Measurements from ENCODE around the gene MICU1.

The MICU1 gene

GRCh38 chr10:72663971-72664370 lies 38.1 kb upstream of the MICU1 start:
- no peak for TF ChIP-seq CTCF (conservative IDR thresholded peaks at IDR 0.05; ENCODE audit: low read depth, low read length)
- Histone ChIP-seq H4K20me1 (ENCODE audit: insufficient read depth) (no peaks in the 10 kb centered on the region), H2AFZ (ENCODE audit: low read depth) (no peak overlapping the region)

GRCh38 chr10:72661431-72661830 lies 35.6 kb upstream of the MICU1 start:
- Histone ChIP-seq H3K9ac (no peak overlapping the region), H3K27ac (no peak overlapping the region), H3K79me2 (ENCODE audit: insufficient read depth, low read depth) (no peaks in the 10 kb centered on the region), H4K20me1 (ENCODE audit: insufficient read depth) (no peaks in the 10 kb centered on the region), H3K36me3 (ENCODE audit: insufficient read depth) (no peaks in the 10 kb centered on the region), H3K4me2 (no peak overlapping the region), H3K4me1 (ENCODE audit: low read depth, poor library complexity, severe bottlenecking) (no peaks in the 10 kb centered on the region), H3K4me3 (IDR thresholded peaks at IDR 0.05; ENCODE audit: insufficient read depth, low read depth, low read length) (no peak overlapping the region), H3K27me3 (ENCODE audit: insufficient read depth, low read depth) (no peaks in the 10 kb centered on the region), H2AFZ (ENCODE audit: low read depth) (no peak overlapping the region)
- TF ChIP-seq CTCF (conservative IDR thresholded peaks at IDR 0.05; ENCODE audit: low read depth, low read length), result no peak

More at GRCh38 chr10:72663971-72664370, 38.1 kb upstream of the MICU1 start:
- Histone ChIP-seq H3K4me2 (no peak overlapping the region), H3K9ac (no peak overlapping the region), H3K4me1 (ENCODE audit: low read depth, poor library complexity, severe bottlenecking) (no peaks in the 10 kb centered on the region), H3K36me3 (ENCODE audit: insufficient read depth) (no peaks in the 10 kb centered on the region), H3K79me2 (ENCODE audit: insufficient read depth, low read depth) (no peaks in the 10 kb centered on the region), H3K27me3 (ENCODE audit: insufficient read depth, low read depth) (no peaks in the 10 kb centered on the region), H3K27ac (no peak overlapping the region), H3K4me3 (IDR thresholded peaks at IDR 0.05; ENCODE audit: insufficient read depth, low read depth, low read length) (no peak overlapping the region)

GRCh38 chr10:72660220-72660619 lies 34.3 kb upstream of the MICU1 start:
- H3K27ac ChIP-seq, result no peak overlapping the region
- no peak overlapping the region for H3K4me2 ChIP-seq
- no peak for TF ChIP-seq CTCF (conservative IDR thresholded peaks at IDR 0.05; ENCODE audit: low read depth, low read length)
- no peaks in the 10 kb centered on the region for H4K20me1 ChIP-seq (ENCODE audit: insufficient read depth)
- no peak overlapping the region for H3K4me3 ChIP-seq (IDR thresholded peaks at IDR 0.05; ENCODE audit: insufficient read depth, low read depth, low read length)
- no peaks in the 10 kb centered on the region for H3K79me2 ChIP-seq (ENCODE audit: insufficient read depth, low read depth)
- H2AFZ ChIP-seq (ENCODE audit: low read depth), result no peak overlapping the region
- no peak overlapping the region for H3K9ac ChIP-seq
- no peaks in the 10 kb centered on the region for H3K4me1 ChIP-seq (ENCODE audit: low read depth, poor library complexity, severe bottlenecking)
- no peaks in the 10 kb centered on the region for H3K36me3 ChIP-seq (ENCODE audit: insufficient read depth)
- no peaks in the 10 kb centered on the region for H3K27me3 ChIP-seq (ENCODE audit: insufficient read depth, low read depth)

GRCh38 chr10:72659694-72660093 lies 33.8 kb upstream of the MICU1 start:
- Histone ChIP-seq H3K79me2 (ENCODE audit: insufficient read depth, low read depth) (no peaks in the 10 kb centered on the region), H3K4me2 (no peak overlapping the region), H3K27ac (no peak overlapping the region), H3K36me3 (ENCODE audit: insufficient read depth) (no peaks in the 10 kb centered on the region), H3K27me3 (ENCODE audit: insufficient read depth, low read depth) (no peaks in the 10 kb centered on the region), H2AFZ (ENCODE audit: low read depth) (no peak overlapping the region), H3K9ac (no peak overlapping the region), H3K4me3 (IDR thresholded peaks at IDR 0.05; ENCODE audit: insufficient read depth, low read depth, low read length) (no peak overlapping the region), H4K20me1 (ENCODE audit: insufficient read depth) (no peaks in the 10 kb centered on the region), H3K4me1 (ENCODE audit: low read depth, poor library complexity, severe bottlenecking) (no peaks in the 10 kb centered on the region)
- no peak for TF ChIP-seq CTCF (conservative IDR thresholded peaks at IDR 0.05; ENCODE audit: low read depth, low read length)

Data from KMS-11 (cell line).